Gastroesophageal sphincter (tissue), 3 donors: Measurements from ENCODE around the gene AGAP9.
A peak's percentile ranks its signal among the peaks of the same experiment; 100 is the strongest.
"Not testable (repeated sequence)": the region's sequence is repeated elsewhere in the genome, so short reads cannot be mapped to it uniquely, and the experiment has no call there.

Experiments
- EP300 ChIP-seq: sonication (generic); formaldehyde crosslinking; IDR thresholded peaks from one replicate; pipeline ENCODE4 v1.6.1; 2017; ENCODE audit warnings: antibody characterized with exemption, mild to moderate bottlenecking
- POLR2A ChIP-seq, 2 donors: fragments of 450-650 bp; IDR thresholded peaks; one replicate each; pipeline ENCODE4 v1.6.1; 2017; ENCODE audit warnings: antibody characterized with exemption in 2 of 2, mild to moderate bottlenecking in 2 of 2, moderate library complexity in 1 of 2
- POLR2AphosphoS5 ChIP-seq: sonication (generic); formaldehyde crosslinking; IDR thresholded peaks from one replicate; pipeline ENCODE4 v1.6.1; 2017; ENCODE audit warnings: antibody characterized with exemption
- TF ChIP-seq, protein P1 (sequence below), 4 experiments: fragments of 200-600 bp in 2 of 4; fragments of 450-650 bp in 2 of 4; sonication (generic) in 1 of 4; IDR thresholded peaks; one replicate each; pipeline ENCODE4 v1.5.1; 2017 to 2019; ENCODE audit warnings: antibody characterized with exemption in 4 of 4, mild to moderate bottlenecking in 2 of 4, moderate library complexity in 2 of 4

DNA sequence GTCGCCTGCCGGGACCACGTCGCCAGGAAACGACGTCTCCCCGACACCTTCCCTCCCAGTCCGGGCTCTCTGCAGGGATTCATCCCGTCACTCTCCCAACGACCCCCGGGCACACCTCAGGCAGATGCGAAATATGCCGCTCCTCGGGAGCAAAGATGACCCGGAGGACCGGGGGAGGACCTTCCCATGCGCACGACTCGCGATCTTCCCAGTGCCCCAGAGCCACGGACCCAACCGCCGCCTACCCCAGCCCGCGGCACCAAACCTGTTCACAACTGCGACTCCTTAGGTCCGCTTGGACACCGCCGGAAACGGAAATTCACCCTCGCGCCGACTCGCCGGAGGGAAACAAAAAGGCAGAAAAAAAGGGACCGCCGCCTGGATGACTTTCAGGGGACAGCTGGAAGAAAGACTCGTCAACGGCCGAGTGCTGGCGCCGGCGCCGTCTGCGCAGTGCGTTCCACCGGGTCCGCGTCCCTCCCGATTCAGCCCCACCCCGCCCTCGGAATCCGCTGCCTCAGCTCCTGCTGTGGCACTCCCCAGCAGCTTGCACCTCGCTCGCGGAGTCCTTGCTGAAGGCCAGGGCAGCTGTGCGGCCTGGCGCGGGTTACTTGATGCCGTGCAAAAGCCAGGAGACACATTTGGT lies 29.9 kb upstream of the AGAP9 start:
- TF ChIP-seq, protein P1, sequence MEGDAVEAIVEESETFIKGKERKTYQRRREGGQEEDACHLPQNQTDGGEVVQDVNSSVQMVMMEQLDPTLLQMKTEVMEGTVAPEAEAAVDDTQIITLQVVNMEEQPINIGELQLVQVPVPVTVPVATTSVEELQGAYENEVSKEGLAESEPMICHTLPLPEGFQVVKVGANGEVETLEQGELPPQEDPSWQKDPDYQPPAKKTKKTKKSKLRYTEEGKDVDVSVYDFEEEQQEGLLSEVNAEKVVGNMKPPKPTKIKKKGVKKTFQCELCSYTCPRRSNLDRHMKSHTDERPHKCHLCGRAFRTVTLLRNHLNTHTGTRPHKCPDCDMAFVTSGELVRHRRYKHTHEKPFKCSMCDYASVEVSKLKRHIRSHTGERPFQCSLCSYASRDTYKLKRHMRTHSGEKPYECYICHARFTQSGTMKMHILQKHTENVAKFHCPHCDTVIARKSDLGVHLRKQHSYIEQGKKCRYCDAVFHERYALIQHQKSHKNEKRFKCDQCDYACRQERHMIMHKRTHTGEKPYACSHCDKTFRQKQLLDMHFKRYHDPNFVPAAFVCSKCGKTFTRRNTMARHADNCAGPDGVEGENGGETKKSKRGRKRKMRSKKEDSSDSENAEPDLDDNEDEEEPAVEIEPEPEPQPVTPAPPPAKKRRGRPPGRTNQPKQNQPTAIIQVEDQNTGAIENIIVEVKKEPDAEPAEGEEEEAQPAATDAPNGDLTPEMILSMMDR (IDR thresholded peaks at IDR 0.05), result peak in 1 of 4 experiments; percentile 3
- TF ChIP-seq POLR2A (IDR thresholded peaks at IDR 0.05) (peak; percentile 26 to 41), POLR2AphosphoS5 (peak; percentile 56)
- not testable (repeated sequence) for TF ChIP-seq EP300
